Chondrocyte (in vitro differentiated cells): Measurements from ENCODE around the gene FAM234B. TPM values are rescaled to one million over a fixed set of nuclear protein-coding genes. Genes with fewer than 3 reads are reported as not detected.

ENCODE experiments used
- DNase-seq: peaks from one replicate; pipeline ENCODE4 v3.0.0; 2021; ENCODE audit warnings: mixed read lengths, low spot score
- H3K27ac Mint-ChIP-seq: one replicate; pipeline ENCODE4 v1.8.0; 2021; ENCODE audit warnings: mild to moderate bottlenecking, moderate library complexity, mixed read lengths; ENCODE audit not compliant: unreplicated experiment
- H3K27me3 Mint-ChIP-seq: 2 replicates; pipeline ENCODE4 v1.8.0; 2021; ENCODE audit warnings: low read depth, mixed read lengths
- H3K36me3 Mint-ChIP-seq: 2 replicates; pipeline ENCODE4 v1.8.0; 2021; ENCODE audit warnings: low read depth, mixed read lengths
- H3K4me1 Mint-ChIP-seq: 2 replicates; pipeline ENCODE4 v1.8.0; 2021; ENCODE audit warnings: low read depth, mild to moderate bottlenecking, mixed read lengths
- H3K4me3 Mint-ChIP-seq: one replicate; pipeline ENCODE4 v1.8.0; 2021; ENCODE audit warnings: mild to moderate bottlenecking, moderate library complexity, mixed read lengths; ENCODE audit not compliant: unreplicated experiment
- H3K9me3 Mint-ChIP-seq: 2 replicates; pipeline ENCODE4 v1.8.0; 2021; ENCODE audit warnings: low read depth, mixed read lengths
- CTCF ChIP-seq: fragments of 200-600 bp; sonication (generic); IDR thresholded peaks from 2 replicates; pipeline ENCODE4 v1.5.0; 2021; ENCODE audit warnings: antibody characterized with exemption, mild to moderate bottlenecking, moderate library complexity
- total RNA-seq: library from RNA; stranded (reverse); gene quantifications from 3 replicates; pipeline ENCODE4 v1.2.1, GENCODE V29; 2021

FAM234B gene
- total RNA-seq, 1 donor from 2014 or later, result 3.8 TPM

GRCh38 chr12:13091832-13092231, 47.7 kb downstream of the FAM234B start:
- Mint-ChIP-seq H3K4me1 (peaks cover 33% of the 10 kb centered on the region), H3K27me3 (no peaks in the 10 kb centered on the region), H3K4me3 (no peak overlapping the region), H3K27ac (no peak overlapping the region), H3K9me3 (no peaks in the 10 kb centered on the region), H3K36me3 (no peaks in the 10 kb centered on the region)
- no peak for DNase-seq
- no peak for TF ChIP-seq CTCF

DNA sequence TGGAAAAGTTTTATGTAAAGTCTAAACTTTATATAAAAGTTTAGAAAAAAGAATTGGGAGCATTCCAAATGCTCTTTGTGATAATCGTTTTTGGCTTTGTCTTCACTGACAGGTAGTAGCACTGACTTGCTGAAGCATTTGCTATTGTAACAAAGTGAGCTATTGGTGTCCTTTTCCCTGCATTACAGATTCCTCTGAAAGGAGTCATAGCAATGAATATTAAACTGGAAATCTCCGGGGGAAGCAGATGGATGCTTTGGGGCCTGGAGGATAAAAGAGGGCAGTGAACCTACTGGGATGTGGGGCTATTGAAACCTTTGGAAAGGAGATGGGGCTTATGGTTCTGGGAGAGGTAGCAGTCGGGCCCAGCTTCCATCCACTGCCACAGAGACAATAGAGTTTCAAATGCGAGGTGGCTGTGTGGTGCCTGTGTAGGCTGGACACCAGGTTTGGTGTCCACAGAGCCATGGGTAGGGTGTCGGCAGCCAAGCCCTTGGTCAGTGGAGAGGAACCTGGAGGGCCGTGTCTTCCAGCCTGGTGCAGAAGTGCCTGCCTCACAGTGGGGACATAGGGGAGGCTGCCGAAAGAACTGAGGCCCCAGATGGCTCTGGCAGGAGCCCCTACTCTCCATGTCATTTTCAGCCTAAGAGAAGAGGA, 49.1 kb downstream of the FAM234B start:
- Mint-ChIP-seq H3K4me1 (peaks cover 47% of the 10 kb centered on the region), H3K27me3 (no peaks in the 10 kb centered on the region), H3K4me3 (no peak overlapping the region), H3K27ac (peak overlapping the region; percentile 78), H3K36me3 (no peaks in the 10 kb centered on the region), H3K9me3 (no peaks in the 10 kb centered on the region)
- TF ChIP-seq CTCF, result no peak
- no peak for DNase-seq

DNA sequence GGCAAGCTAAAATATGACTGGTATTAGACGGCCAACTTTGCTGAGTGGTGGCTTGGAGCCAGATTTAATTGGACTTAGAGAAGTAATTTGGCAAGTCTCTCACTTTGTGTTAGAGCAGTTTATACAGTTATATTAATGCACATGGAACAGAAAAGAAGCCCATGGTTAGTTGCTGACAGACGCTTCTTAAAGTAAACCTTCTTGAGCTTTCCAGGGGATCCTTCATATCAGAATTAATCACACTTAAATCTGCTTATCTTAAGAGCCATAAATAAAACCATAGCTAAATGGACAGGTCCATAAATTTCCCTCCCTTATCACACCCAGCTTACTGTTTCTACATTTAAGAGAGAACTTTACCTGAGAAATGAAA, 49.7 kb downstream of the FAM234B start:
- DNase-seq, result no peak
- Mint-ChIP-seq H3K9me3 (no peaks in the 10 kb centered on the region), H3K27ac (peak overlapping the region; percentile 78), H3K4me3 (no peak overlapping the region), H3K27me3 (no peaks in the 10 kb centered on the region), H3K4me1 (peaks cover 52% of the 10 kb centered on the region), H3K36me3 (no peaks in the 10 kb centered on the region)
- no peak for TF ChIP-seq CTCF

DNA sequence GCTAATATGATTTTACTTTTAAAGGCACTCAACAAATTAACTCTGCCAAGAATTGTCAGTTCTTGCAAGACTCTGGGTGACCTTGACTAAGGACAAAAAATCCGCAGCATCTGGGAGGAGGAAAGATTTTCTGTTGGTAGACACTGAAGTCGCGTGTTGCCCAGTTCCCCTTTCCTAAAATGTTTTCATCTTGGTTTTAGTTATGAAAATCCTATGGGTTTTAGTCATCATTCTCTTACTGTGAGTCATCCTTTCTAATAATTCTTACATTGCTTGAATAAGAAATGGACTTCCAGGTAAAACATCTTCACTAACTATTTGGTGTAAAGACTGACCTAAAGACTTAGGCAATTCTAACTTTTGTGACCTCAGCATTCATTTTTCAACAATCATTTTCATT, 50.2 kb downstream of the FAM234B start:
- TF ChIP-seq CTCF, result no peak
- peak overlapping the region; percentile 78 for H3K27ac Mint-ChIP-seq
- no peaks in the 10 kb centered on the region for H3K9me3 Mint-ChIP-seq
- no peak for DNase-seq
- no peak overlapping the region for H3K4me3 Mint-ChIP-seq
- no peaks in the 10 kb centered on the region for H3K27me3 Mint-ChIP-seq
- peaks cover 57% of the 10 kb centered on the region for H3K4me1 Mint-ChIP-seq
- H3K36me3 Mint-ChIP-seq, result no peaks in the 10 kb centered on the region

DNA sequence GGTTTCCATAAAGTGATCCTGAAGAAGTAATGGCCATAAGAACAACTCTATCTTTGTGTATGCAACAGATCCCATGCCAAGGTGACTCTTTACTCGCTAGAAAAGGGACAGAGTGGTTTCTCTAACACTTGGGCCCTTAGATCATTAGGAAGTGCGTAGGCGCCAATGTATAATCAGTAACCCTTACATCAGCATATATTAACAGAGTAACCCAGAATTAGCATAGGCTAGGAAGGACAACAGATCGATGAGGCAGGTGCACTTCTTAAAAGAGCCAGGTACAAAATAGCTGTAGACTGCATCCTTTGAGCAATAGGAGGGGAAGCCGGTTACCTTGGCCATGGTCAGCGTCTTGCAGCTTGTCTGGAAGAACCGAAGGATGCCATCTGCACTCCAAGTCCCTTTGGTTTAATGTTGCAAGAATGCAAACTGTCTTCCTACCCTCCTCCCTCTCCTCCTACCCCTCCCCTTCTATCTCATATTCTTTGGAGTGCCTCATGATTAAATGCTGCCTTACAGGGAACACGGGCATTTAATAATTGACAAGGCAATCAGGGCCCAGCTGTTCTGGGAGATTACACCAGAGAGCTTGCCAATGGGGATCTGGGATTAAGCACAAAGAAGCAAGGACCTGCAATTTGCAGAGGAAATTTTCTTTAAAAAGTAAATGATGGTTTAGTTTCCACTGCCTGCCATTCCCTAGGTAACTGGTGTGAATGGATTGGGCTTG, 51.2 kb downstream of the FAM234B start:
- H3K27ac Mint-ChIP-seq, result no peak overlapping the region
- H3K36me3 Mint-ChIP-seq, result no peaks in the 10 kb centered on the region
- H3K4me3 Mint-ChIP-seq, result no peak overlapping the region
- H3K4me1 Mint-ChIP-seq, result peaks cover 68% of the 10 kb centered on the region
- H3K27me3 Mint-ChIP-seq, result no peaks in the 10 kb centered on the region
- H3K9me3 Mint-ChIP-seq, result no peaks in the 10 kb centered on the region
- DNase-seq, result no peak
- TF ChIP-seq CTCF, result no peak
